T-helper 2 cell (primary cell): Measurements from ENCODE around the gene PARD3.

ENCODE experiments used
- DNase-seq, 5 experiments: peaks; one replicate each; pipeline versions ENCODE4 v3.0.0 to v3.0.0-alpha.2; 2012 to 2022

PARD3 gene

GRCh38 chr10:34171957-34172527 is 643.1 kb downstream of the PARD3 start:
- no peak for DNase-seq

GRCh38 chr10:34169677-34170076 is 645.4 kb downstream of the PARD3 start:
- DNase-seq, result no peak

GRCh38 chr10:34169131-34169530 is 646.0 kb downstream of the PARD3 start:
- no peak for DNase-seq

- DNase-seq, result no peak
Observed at GRCh38 chr10:34168439-34168838, 646.7 kb downstream of the PARD3 start.

GRCh38 chr10:34166823-34167222 is 648.3 kb downstream of the PARD3 start:
- DNase-seq, result no peak

GRCh38 chr10:34166354-34166753 is 648.7 kb downstream of the PARD3 start:
- DNase-seq, result no peak

- DNase-seq, result no peak
Observed at GRCh38 chr10:34164029-34164428, 651.1 kb downstream of the PARD3 start.

GRCh38 chr10:34163075-34163905 is 651.8 kb downstream of the PARD3 start:
- DNase-seq, result no peak

GRCh38 chr10:34161777-34162370 is 653.2 kb downstream of the PARD3 start:
- DNase-seq, result no peak

- no peak for DNase-seq
Observed at GRCh38 chr10:34160595-34160994, 654.5 kb downstream of the PARD3 start.

- no peak for DNase-seq
Observed at GRCh38 chr10:34157501-34157900, 657.6 kb downstream of the PARD3 start.

- DNase-seq, result no peak
Observed at GRCh38 chr10:34156781-34157425, 658.2 kb downstream of the PARD3 start.

GRCh38 chr10:34155812-34156211 is 659.3 kb downstream of the PARD3 start:
- no peak for DNase-seq

- no peak for DNase-seq
Observed at GRCh38 chr10:34154383-34154900, 660.7 kb downstream of the PARD3 start.

GRCh38 chr10:34153663-34154382 is 661.3 kb downstream of the PARD3 start:
- DNase-seq, result no peak

GRCh38 chr10:34152434-34152833 is 662.7 kb downstream of the PARD3 start:
- no peak for DNase-seq

- DNase-seq, result no peak
Observed at GRCh38 chr10:34151931-34152330, 663.2 kb downstream of the PARD3 start.

- DNase-seq, result no peak
Observed at GRCh38 chr10:34151481-34151880, 663.6 kb downstream of the PARD3 start.

GRCh38 chr10:34150103-34150502 is 665.0 kb downstream of the PARD3 start:
- DNase-seq, result no peak

GRCh38 chr10:34148305-34148657 is 666.8 kb downstream of the PARD3 start:
- DNase-seq, result no peak

GRCh38 chr10:34147641-34148304 is 667.3 kb downstream of the PARD3 start:
- DNase-seq, result no peak

- no peak for DNase-seq
Observed at GRCh38 chr10:34145715-34146114, 669.4 kb downstream of the PARD3 start.
